GM23338 (cell line): ENCODE data around the gene AP3M1. TPM values are rescaled to one million over a fixed set of nuclear protein-coding genes. Genes with fewer than 3 reads are reported as not detected.

Experiments used
- ATAC-seq: fragments of 200-7000 bp; cut with Tn5 transposase; 3 replicates; pipeline ENCODE4 v1.9.1; 2020
- DNase-seq: peaks from one replicate; pipeline ENCODE4 v3.0.0-alpha.2; 2015; ENCODE audit warnings: low spot score
- H2AFZ ChIP-seq: fragments of 200-600 bp; sonication (generic); 2 replicates; pipeline ENCODE4 v1.8.0; 2016; ENCODE audit warnings: antibody characterized with exemption, mild to moderate bottlenecking, moderate library complexity
- H3F3A ChIP-seq: fragments of 200-600 bp; sonication (generic); replicated peaks from 2 replicates; pipeline ENCODE4 v1.8.0; 2017; ENCODE audit warnings: antibody characterized with exemption, mixed run types, low read depth
- H3K27ac ChIP-seq: fragments of 200-600 bp; sonication (generic); 2 replicates; pipeline ENCODE4 v1.6.1; 2016; ENCODE audit warnings: low read depth
- H3K27me3 ChIP-seq: fragments of 200-600 bp; sonication (generic); 2 replicates; pipeline ENCODE4 v1.8.0; 2016; ENCODE audit warnings: mild to moderate bottlenecking, mixed run types, moderate library complexity; ENCODE audit not compliant: insufficient read depth
- H3K36me3 ChIP-seq: fragments of 200-600 bp; sonication (generic); 2 replicates; pipeline ENCODE4 v1.8.0; 2016; ENCODE audit warnings: mild to moderate bottlenecking; ENCODE audit not compliant: insufficient read depth
- H3K4me1 ChIP-seq: fragments of 200-600 bp; sonication (generic); 2 replicates; pipeline ENCODE4 v1.8.0; 2016; ENCODE audit warnings: mild to moderate bottlenecking, moderate library complexity; ENCODE audit not compliant: insufficient read depth
- H3K4me2 ChIP-seq: fragments of 200-600 bp; sonication (generic); 2 replicates; pipeline ENCODE4 v1.7.1; 2017; ENCODE audit warnings: mixed run types
- H3K4me3 ChIP-seq: fragments of 200-600 bp; sonication (generic); 2 replicates; pipeline ENCODE4 v1.6.1; 2016; ENCODE audit warnings: mixed run types
- H3K79me2 ChIP-seq: fragments of 200-600 bp; sonication (generic); replicated peaks from 2 replicates; pipeline ENCODE4 v1.8.0; 2017; ENCODE audit warnings: mild to moderate bottlenecking; ENCODE audit not compliant: insufficient read depth
- H3K9me2 ChIP-seq: fragments of 200-600 bp; sonication (generic); 2 replicates; pipeline ENCODE4 v1.8.0; 2017; ENCODE audit not compliant: insufficient read depth
- H4K20me1 ChIP-seq: fragments of 200-600 bp; sonication (generic); replicated peaks from 2 replicates; pipeline ENCODE4 v1.8.0; 2017; ENCODE audit warnings: mild to moderate bottlenecking; ENCODE audit not compliant: insufficient read depth
- H3K27ac Mint-ChIP-seq: 2 replicates; pipeline ENCODE4 v1.8.0; 2020; ENCODE audit warnings: inconsistent platforms, mild to moderate bottlenecking, moderate library complexity, mixed read lengths
- H3K27me3 Mint-ChIP-seq: 3 replicates; pipeline ENCODE4 v1.8.0; 2022; ENCODE audit warnings: low read depth, mild to moderate bottlenecking, moderate library complexity, mixed read lengths, inconsistent platforms; ENCODE audit not compliant: insufficient read depth, poor library complexity
- H3K36me3 Mint-ChIP-seq: 3 replicates; pipeline ENCODE4 v1.8.0; 2021; ENCODE audit warnings: low read depth, mild to moderate bottlenecking, inconsistent platforms, moderate library complexity, mixed read lengths
- H3K4me1 Mint-ChIP-seq: 3 replicates; pipeline ENCODE4 v1.8.0; 2020; ENCODE audit warnings: mild to moderate bottlenecking, inconsistent platforms, mixed read lengths
- H3K4me3 Mint-ChIP-seq: 3 replicates; pipeline ENCODE4 v1.8.0; 2021; ENCODE audit warnings: moderate library complexity, mild to moderate bottlenecking, inconsistent platforms, mixed read lengths
- H3K9me3 Mint-ChIP-seq: 3 replicates; pipeline ENCODE4 v1.8.0; 2020; ENCODE audit warnings: moderate library complexity, mild to moderate bottlenecking, inconsistent platforms, mixed read lengths
- EZH2 ChIP-seq: fragments of 200-600 bp; sonication (generic); IDR thresholded peaks from one replicate; pipeline ENCODE4 v1.8.0; 2017; ENCODE audit warnings: antibody characterized with exemption, mild to moderate bottlenecking, low read depth; ENCODE audit not compliant: unreplicated experiment
- NANOG ChIP-seq: IDR thresholded peaks from 2 replicates; pipeline ENCODE4 v1.6.1; 2016; ENCODE audit warnings: antibody characterized with exemption, borderline replicate concordance
- ZNF114 ChIP-seq: fragments of 250-450 bp; sonication (Bioruptor Pico); IDR thresholded peaks from 2 replicates; pipeline ENCODE4 v1.5.0; 2020; ENCODE audit warnings: mild to moderate bottlenecking, moderate library complexity
- polyA plus RNA-seq: library from polyadenylated mRNA; unstranded; fragments of >200 nt; fragmentation: Nextera tagmentation; extraction: Ambion mirVana; gene quantifications from 2 replicates; pipeline ENCODE4 v1.2.1, GENCODE V29; 2016
- total RNA-seq: library from RNA; depleted of rRNA; stranded (reverse); fragments of >200 nt; shearing (Covaris generic); gene quantifications from 2 replicates; pipeline ENCODE4 v1.2.3, GENCODE V29; 2014
- TF ChIP-seq, protein P1 (sequence below): fragments of 250-450 bp; sonication (Bioruptor Pico); IDR thresholded peaks from 2 replicates; pipeline ENCODE4 v1.5.0; 2020; ENCODE audit warnings: mild to moderate bottlenecking, moderate library complexity
- TF ChIP-seq, protein P2 (sequence below), 2 experiments: fragments of 200-600 bp in 1 of 2; sonication (generic) in 1 of 2; conservative IDR thresholded peaks; 2 replicates each; pipeline versions ENCODE4 v1.5.1 to v1.6.1; 2016 to 2017; ENCODE audit warnings: antibody characterized with exemption in 2 of 2, low read depth in 2 of 2, mild to moderate bottlenecking in 2 of 2, moderate library complexity in 1 of 2

AP3M1 gene
- total and polyA plus RNA-seq, 2 experiments from 2014 or later = 13.8 to 41.7 TPM

DNA sequence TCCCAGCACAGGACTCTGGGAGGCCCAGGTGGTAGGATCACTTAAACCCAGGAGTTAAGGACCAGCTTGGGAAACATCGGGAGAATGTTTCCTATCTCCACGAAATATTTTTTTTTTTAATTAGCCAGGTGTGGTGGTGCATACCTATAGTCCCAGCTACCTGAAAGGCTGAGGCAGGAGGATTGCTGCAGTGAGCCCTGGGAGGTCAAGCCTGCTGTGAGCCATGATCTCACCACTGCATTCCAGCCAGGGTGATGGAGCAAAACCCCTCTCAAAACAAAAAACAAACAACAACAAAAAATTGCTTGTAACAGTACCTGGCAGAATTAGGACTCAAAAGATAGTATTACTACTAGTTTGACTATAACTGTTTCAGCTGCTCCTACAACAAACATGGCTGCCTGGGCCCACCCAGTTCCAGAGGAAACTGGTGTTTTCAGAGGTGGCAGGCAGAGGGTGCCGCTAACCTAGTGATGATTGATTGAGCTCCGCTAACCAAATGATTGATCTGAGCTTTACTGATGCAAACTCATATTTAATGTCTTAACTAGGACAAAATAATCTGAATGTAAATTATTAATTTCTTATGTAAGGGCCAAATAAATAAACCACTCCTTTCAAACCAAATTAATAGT is 57.0 kb downstream of the AP3M1 start:
- Mint-ChIP-seq H3K36me3 (peaks cover 93% of the 10 kb centered on the region), H3K4me1 (no peaks in the 10 kb centered on the region), H3K27me3 (peaks cover 6% of the 10 kb centered on the region), H3K4me3 (no peak overlapping the region), H3K27ac (no peak overlapping the region), H3K9me3 (no peaks in the 10 kb centered on the region; the same call in 2 of the 3 replicates)
- no peaks in the 10 kb centered on the region for H3K4me1 ChIP-seq
- TF ChIP-seq, protein P1, sequence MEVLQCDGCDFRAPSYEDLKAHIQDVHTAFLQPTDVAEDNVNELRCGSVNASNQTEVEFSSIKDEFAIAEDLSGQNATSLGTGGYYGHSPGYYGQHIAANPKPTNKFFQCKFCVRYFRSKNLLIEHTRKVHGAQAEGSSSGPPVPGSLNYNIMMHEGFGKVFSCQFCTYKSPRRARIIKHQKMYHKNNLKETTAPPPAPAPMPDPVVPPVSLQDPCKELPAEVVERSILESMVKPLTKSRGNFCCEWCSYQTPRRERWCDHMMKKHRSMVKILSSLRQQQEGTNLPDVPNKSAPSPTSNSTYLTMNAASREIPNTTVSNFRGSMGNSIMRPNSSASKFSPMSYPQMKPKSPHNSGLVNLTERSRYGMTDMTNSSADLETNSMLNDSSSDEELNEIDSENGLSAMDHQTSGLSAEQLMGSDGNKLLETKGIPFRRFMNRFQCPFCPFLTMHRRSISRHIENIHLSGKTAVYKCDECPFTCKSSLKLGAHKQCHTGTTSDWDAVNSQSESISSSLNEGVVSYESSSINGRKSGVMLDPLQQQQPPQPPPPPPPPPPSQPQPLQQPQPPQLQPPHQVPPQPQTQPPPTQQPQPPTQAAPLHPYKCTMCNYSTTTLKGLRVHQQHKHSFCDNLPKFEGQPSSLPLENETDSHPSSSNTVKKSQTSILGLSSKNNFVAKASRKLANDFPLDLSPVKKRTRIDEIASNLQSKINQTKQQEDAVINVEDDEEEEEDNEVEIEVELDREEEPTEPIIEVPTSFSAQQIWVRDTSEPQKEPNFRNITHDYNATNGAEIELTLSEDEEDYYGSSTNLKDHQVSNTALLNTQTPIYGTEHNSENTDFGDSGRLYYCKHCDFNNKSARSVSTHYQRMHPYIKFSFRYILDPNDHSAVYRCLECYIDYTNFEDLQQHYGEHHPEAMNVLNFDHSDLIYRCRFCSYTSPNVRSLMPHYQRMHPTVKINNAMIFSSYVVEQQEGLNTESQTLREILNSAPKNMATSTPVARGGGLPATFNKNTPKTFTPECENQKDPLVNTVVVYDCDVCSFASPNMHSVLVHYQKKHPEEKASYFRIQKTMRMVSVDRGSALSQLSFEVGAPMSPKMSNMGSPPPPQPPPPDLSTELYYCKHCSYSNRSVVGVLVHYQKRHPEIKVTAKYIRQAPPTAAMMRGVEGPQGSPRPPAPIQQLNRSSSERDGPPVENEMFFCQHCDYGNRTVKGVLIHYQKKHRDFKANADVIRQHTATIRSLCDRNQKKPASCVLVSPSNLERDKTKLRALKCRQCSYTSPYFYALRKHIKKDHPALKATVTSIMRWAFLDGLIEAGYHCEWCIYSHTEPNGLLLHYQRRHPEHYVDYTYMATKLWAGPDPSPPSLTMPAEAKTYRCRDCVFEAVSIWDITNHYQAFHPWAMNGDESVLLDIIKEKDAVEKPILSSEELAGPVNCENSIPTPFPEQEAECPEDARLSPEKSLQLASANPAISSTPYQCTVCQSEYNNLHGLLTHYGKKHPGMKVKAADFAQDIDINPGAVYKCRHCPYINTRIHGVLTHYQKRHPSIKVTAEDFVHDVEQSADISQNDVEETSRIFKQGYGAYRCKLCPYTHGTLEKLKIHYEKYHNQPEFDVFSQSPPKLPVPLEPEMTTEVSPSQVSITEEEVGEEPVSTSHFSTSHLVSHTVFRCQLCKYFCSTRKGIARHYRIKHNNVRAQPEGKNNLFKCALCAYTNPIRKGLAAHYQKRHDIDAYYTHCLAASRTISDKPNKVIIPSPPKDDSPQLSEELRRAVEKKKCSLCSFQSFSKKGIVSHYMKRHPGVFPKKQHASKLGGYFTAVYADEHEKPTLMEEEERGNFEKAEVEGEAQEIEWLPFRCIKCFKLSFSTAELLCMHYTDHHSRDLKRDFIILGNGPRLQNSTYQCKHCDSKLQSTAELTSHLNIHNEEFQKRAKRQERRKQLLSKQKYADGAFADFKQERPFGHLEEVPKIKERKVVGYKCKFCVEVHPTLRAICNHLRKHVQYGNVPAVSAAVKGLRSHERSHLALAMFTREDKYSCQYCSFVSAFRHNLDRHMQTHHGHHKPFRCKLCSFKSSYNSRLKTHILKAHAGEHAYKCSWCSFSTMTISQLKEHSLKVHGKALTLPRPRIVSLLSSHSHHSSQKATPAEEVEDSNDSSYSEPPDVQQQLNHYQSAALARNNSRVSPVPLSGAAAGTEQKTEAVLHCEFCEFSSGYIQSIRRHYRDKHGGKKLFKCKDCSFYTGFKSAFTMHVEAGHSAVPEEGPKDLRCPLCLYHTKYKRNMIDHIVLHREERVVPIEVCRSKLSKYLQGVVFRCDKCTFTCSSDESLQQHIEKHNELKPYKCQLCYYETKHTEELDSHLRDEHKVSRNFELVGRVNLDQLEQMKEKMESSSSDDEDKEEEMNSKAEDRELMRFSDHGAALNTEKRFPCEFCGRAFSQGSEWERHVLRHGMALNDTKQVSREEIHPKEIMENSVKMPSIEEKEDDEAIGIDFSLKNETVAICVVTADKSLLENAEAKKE (CRISPR knock-in tag) = no peak
- TF ChIP-seq EZH2 = no peak
- TF ChIP-seq, protein P2, sequence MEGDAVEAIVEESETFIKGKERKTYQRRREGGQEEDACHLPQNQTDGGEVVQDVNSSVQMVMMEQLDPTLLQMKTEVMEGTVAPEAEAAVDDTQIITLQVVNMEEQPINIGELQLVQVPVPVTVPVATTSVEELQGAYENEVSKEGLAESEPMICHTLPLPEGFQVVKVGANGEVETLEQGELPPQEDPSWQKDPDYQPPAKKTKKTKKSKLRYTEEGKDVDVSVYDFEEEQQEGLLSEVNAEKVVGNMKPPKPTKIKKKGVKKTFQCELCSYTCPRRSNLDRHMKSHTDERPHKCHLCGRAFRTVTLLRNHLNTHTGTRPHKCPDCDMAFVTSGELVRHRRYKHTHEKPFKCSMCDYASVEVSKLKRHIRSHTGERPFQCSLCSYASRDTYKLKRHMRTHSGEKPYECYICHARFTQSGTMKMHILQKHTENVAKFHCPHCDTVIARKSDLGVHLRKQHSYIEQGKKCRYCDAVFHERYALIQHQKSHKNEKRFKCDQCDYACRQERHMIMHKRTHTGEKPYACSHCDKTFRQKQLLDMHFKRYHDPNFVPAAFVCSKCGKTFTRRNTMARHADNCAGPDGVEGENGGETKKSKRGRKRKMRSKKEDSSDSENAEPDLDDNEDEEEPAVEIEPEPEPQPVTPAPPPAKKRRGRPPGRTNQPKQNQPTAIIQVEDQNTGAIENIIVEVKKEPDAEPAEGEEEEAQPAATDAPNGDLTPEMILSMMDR (conservative IDR thresholded peaks at IDR 0.05; ENCODE audit: low read depth in 2 of 2) = peak in 1 of 2 experiments; percentile 21; a peak in 1 of 4 replicates
- TF ChIP-seq NANOG = no peak
- TF ChIP-seq ZNF114 (CRISPR knock-in tag) = no peak
- H4K20me1 ChIP-seq = peaks cover 14% of the 10 kb centered on the region
- DNase-seq (no peak), ATAC-seq (peak; percentile 42; the same call in 1 of the 3 replicates)
- H3K79me2 ChIP-seq = 0 out of 2 replicates have a peak, but pooled peaks cover 10% of the 10 kb centered on the region
- no peaks in the 10 kb centered on the region for H3K27me3 ChIP-seq
- no peaks in the 10 kb centered on the region for H3K9me2 ChIP-seq
- peaks cover 31% of the 10 kb centered on the region for H3F3A ChIP-seq
- no peak overlapping the region for H3K4me3 ChIP-seq
- no peak overlapping the region for H2AFZ ChIP-seq
- peaks cover 89% of the 10 kb centered on the region for H3K36me3 ChIP-seq
- H3K4me2 ChIP-seq = no peak overlapping the region
- peak overlapping the region; percentile 30; the same call in 1 of the 2 replicates for H3K27ac ChIP-seq
